Fibroblast of mammary gland (primary cell): ENCODE results near the gene TRAK2.

Experiments used
- DNase-seq: peaks from one replicate; pipeline ENCODE4 v3.0.0-alpha.2; 2010; ENCODE audit warnings: low read depth
- H3K4me3 ChIP-seq: 2 replicates; pipeline ENCODE4 v1.5.1; 2011; ENCODE audit warnings: low read depth, mild to moderate bottlenecking, low read length, moderate library complexity; ENCODE audit not compliant: control insufficient read depth
- TF ChIP-seq, protein P1 (sequence below): conservative IDR thresholded peaks from 2 replicates; pipeline ENCODE4 v1.5.1; 2011; ENCODE audit warnings: low read depth, low read length, inconsistent platforms; ENCODE audit not compliant: control insufficient read depth, insufficient read depth

Gene TRAK2

GRCh38 chr2:201349601-201350000 lies 101.7 kb downstream of the TRAK2 start:
- DNase-seq: no peak
- H3K4me3 ChIP-seq: no peak overlapping the region
- TF ChIP-seq, protein P1, sequence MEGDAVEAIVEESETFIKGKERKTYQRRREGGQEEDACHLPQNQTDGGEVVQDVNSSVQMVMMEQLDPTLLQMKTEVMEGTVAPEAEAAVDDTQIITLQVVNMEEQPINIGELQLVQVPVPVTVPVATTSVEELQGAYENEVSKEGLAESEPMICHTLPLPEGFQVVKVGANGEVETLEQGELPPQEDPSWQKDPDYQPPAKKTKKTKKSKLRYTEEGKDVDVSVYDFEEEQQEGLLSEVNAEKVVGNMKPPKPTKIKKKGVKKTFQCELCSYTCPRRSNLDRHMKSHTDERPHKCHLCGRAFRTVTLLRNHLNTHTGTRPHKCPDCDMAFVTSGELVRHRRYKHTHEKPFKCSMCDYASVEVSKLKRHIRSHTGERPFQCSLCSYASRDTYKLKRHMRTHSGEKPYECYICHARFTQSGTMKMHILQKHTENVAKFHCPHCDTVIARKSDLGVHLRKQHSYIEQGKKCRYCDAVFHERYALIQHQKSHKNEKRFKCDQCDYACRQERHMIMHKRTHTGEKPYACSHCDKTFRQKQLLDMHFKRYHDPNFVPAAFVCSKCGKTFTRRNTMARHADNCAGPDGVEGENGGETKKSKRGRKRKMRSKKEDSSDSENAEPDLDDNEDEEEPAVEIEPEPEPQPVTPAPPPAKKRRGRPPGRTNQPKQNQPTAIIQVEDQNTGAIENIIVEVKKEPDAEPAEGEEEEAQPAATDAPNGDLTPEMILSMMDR: no peak

- TF ChIP-seq, protein P1: no peak
Observed at GRCh38 chr2:201348758-201349157, 102.5 kb downstream of the TRAK2 start.

GRCh38 chr2:201347138-201347537 lies 104.1 kb downstream of the TRAK2 start:
- TF ChIP-seq, protein P1: no peak
- DNase-seq: no peak

More at GRCh38 chr2:201348758-201349157, 102.5 kb downstream of the TRAK2 start:
- no peak overlapping the region for H3K4me3 ChIP-seq
- no peak for DNase-seq

GRCh38 chr2:201345625-201346213 lies 105.5 kb downstream of the TRAK2 start:
- DNase-seq: no peak
- TF ChIP-seq, protein P1: no peak
- no peak overlapping the region for H3K4me3 ChIP-seq

More at GRCh38 chr2:201347138-201347537, 104.1 kb downstream of the TRAK2 start:
- H3K4me3 ChIP-seq: no peak overlapping the region

- TF ChIP-seq, protein P1: no peak
- DNase-seq: no peak
- no peak overlapping the region for H3K4me3 ChIP-seq
Observed at GRCh38 chr2:201344663-201345366, 106.4 kb downstream of the TRAK2 start.

- TF ChIP-seq, protein P1: no peak
- DNase-seq: no peak
- no peak overlapping the region for H3K4me3 ChIP-seq
Observed at GRCh38 chr2:201343559-201343958, 107.7 kb downstream of the TRAK2 start.
